PFSK-1 (cell line): ENCODE data around the gene EHBP1L1.

Experiments used
- FOXP2 ChIP-seq: optimal IDR thresholded peaks from 2 replicates; pipeline ENCODE3; 2011; ENCODE audit warnings: borderline replicate concordance, control low read depth, inconsistent platforms; ENCODE audit not compliant: insufficient read depth; ENCODE audit errors: extremely low read length, extremely low read depth
- POLR2AphosphoS5 ChIP-seq: IDR thresholded peaks from 2 replicates; pipeline ENCODE4 v1.6.1; 2012; ENCODE audit warnings: low read depth, mild to moderate bottlenecking, control low read depth, low read length, moderate library complexity
- SIN3A ChIP-seq: IDR thresholded peaks from 2 replicates; pipeline ENCODE4 v1.6.1; 2012; ENCODE audit warnings: mild to moderate bottlenecking, low read length, moderate library complexity, borderline replicate concordance; ENCODE audit not compliant: insufficient read depth
- TAF1 ChIP-seq: IDR thresholded peaks from 2 replicates; pipeline ENCODE4 v1.6.1; 2012; ENCODE audit warnings: low read length, control low read depth, borderline replicate concordance; ENCODE audit not compliant: insufficient read depth
- TF ChIP-seq, protein P1 (sequence below), 2 experiments: IDR thresholded peaks; 2 replicates each; pipeline versions ENCODE4 v1.6.1 to v1.8.0; 2011 to 2012; ENCODE audit warnings: low read depth in 2 of 2, low read length in 2 of 2, control low read depth in 1 of 2, inconsistent platforms in 1 of 2, mild to moderate bottlenecking in 1 of 2, moderate library complexity in 1 of 2; ENCODE audit not compliant: insufficient read depth in 1 of 2

EHBP1L1 gene

DNA sequence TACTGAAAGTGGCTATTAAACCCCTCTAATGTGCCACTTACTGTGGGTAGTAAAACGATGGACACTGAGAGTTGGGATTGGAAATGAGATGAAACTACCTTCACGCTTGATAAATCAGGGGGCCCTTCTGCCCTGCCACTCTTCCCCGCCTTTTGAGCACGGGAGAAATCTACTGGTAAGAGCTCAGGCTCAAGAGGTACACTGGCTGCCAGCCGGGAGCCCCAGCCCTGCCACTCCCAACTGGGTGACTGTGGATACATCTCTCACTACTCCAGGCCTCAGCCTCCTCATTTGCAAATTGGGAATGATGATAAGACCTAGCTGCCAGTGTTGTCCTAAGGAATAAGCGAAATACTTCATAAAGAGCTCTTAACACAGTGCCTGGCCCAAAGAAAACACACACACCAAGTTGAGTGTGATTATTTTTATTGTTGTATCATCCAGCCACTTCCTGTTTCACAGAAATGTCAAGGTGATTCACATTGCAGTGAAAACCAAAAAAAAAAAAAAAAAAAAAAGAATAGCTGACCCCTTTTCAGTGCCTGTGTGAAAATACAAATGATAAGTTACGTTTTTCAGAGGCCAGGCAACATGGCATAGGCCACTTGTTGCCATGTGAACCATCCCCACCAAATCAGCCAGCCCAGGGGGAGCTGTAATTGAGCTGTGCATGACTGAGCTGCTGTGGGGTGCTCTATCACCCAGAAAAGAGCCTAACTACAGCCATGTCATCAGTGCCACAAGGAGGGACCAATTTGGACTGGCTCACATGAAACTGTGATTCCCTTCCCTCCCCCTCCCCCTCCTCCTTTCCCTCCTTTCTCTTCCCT is 10.0 kb upstream of the EHBP1L1 start:
- TF ChIP-seq SIN3A, result no peak

DNA sequence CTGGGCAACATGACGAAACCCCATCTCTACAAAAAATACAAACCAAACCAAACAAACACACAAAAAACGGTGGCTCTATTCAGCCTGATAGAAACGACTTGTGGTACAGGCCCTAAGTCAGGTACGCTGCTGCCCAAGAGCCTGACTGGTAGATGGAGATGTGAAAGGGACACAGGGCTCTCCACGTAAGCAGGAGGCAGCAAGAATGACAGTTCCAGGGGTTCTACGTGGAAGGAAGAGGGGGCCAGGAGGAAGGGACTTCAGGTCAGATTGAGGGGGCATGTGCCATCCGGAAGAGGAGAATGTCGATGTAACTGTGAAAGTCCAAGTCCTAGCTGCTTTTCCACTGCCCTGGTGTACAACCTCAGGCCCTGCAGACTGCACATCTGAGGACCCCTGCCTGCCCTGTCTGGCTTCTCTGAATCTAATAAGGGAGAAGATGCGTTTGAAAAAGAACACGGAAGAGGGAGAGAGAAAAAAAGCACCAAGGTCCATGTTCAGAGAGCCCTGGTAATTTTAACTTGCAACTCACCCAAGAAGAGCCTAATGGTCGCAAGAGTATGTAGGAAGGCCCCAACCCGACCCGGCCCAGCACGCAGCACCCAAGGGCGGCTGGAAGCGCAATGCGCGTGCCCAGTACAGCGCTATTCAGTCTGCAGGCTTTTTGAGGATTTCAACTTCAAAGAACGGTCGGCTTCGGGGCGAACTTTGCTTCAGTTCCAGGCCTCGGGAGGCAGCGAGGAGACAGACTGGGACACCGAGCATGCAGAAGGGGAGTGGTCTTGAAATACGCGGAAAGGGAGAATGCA is 6.5 kb upstream of the EHBP1L1 start:
- no peak for TF ChIP-seq SIN3A
- TF ChIP-seq, protein P1, sequence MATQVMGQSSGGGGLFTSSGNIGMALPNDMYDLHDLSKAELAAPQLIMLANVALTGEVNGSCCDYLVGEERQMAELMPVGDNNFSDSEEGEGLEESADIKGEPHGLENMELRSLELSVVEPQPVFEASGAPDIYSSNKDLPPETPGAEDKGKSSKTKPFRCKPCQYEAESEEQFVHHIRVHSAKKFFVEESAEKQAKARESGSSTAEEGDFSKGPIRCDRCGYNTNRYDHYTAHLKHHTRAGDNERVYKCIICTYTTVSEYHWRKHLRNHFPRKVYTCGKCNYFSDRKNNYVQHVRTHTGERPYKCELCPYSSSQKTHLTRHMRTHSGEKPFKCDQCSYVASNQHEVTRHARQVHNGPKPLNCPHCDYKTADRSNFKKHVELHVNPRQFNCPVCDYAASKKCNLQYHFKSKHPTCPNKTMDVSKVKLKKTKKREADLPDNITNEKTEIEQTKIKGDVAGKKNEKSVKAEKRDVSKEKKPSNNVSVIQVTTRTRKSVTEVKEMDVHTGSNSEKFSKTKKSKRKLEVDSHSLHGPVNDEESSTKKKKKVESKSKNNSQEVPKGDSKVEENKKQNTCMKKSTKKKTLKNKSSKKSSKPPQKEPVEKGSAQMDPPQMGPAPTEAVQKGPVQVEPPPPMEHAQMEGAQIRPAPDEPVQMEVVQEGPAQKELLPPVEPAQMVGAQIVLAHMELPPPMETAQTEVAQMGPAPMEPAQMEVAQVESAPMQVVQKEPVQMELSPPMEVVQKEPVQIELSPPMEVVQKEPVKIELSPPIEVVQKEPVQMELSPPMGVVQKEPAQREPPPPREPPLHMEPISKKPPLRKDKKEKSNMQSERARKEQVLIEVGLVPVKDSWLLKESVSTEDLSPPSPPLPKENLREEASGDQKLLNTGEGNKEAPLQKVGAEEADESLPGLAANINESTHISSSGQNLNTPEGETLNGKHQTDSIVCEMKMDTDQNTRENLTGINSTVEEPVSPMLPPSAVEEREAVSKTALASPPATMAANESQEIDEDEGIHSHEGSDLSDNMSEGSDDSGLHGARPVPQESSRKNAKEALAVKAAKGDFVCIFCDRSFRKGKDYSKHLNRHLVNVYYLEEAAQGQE (IDR thresholded peaks at IDR 0.05; ENCODE audit: insufficient read depth in 1 of 2, low read depth in 2 of 2, low read length in 2 of 2), result no peak
- TF ChIP-seq POLR2AphosphoS5, result no peak
- no peak for TF ChIP-seq FOXP2
- no peak for TF ChIP-seq TAF1

DNA sequence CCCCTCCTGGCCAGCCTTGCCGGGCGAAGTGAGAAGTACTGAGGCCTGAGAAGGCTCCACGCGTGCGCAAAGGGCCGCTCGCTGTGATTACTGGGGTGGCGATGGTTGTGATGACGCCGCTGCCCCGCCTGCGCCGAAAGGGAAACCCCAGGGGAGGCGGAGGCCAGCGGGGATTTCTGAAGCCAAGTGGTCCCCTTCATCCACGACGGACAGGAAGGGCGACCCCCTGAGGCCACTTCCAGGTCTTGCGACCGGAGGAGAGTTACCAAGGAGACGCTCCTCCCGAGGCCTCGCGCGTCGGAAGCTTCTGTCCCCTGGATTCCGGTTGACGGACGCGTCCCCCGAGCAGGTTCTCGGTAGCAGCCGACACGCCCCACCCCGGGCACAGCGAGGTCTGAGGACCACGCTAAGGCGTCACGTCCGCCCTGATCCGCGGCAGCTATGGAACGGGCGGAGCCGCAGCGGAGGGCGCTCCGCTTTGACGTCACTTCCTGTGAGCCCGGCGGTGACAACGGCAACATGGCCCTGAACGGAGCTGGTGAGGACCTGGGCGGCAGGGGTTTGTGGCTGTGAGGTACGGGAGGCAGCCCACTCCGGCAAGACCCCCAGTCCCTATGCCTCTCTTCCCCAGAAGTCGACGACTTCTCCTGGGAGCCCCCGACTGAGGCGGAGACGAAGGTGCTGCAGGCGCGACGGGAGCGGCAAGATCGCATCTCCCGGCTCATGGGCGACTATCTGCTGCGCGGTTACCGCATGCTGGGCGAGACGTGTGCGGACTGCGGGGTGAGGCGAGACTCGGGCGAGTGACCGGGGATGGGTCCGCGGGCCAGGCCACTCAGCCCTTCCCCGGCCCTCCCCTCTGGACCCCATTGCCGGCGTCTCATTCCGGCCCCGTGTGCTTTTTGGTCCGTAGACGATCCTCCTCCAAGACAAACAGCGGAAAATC is 5.6 kb upstream of the EHBP1L1 start, which contains the start of gene ZNRD2:
Gene ZNRD2, plus strand, starts transcription at position 505 of the 946 bp plus-strand sequence. Its CDS starts 15 bp downstream, at position 520.
- TF ChIP-seq TAF1, result peak; percentile 74; the same call in 1 of the 2 replicates
- TF ChIP-seq SIN3A, result peak; percentile 93; the same call in 1 of the 2 replicates
- TF ChIP-seq, protein P1 (IDR thresholded peaks at IDR 0.05; ENCODE audit: insufficient read depth in 1 of 2, low read depth in 2 of 2, low read length in 2 of 2), result 0 out of 4 replicates have a peak, but pooled peaks of 1 of the 2 experiments have one; percentile 38
- peak; percentile 75; the same call in 1 of the 2 replicates for TF ChIP-seq POLR2AphosphoS5
- no peak for TF ChIP-seq FOXP2

DNA sequence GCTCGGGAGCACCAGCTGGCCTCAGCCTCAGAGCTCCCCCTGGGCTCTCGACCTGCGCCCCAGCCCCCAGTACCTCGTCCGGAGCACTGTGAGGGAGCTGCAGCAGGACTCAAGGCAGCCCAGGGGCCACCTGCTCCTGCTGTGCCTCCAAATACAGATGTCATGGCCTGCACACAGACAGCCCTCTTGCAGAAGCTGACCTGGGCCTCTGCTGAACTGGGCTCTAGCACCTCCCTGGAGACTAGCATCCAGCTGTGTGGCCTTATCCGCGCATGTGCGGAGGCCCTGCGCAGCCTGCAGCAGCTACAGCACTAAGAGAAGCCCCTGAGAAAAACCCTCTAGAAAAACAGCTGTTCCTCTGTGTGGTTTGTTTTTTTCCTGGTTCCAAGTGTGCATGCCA is 4.4 kb upstream of the EHBP1L1 start:
- TF ChIP-seq, protein P1 (IDR thresholded peaks at IDR 0.05; ENCODE audit: insufficient read depth in 1 of 2, low read depth in 2 of 2, low read length in 2 of 2), result no peak
- no peak for TF ChIP-seq TAF1
- TF ChIP-seq FOXP2, result no peak
- no peak for TF ChIP-seq SIN3A
- no peak for TF ChIP-seq POLR2AphosphoS5

DNA sequence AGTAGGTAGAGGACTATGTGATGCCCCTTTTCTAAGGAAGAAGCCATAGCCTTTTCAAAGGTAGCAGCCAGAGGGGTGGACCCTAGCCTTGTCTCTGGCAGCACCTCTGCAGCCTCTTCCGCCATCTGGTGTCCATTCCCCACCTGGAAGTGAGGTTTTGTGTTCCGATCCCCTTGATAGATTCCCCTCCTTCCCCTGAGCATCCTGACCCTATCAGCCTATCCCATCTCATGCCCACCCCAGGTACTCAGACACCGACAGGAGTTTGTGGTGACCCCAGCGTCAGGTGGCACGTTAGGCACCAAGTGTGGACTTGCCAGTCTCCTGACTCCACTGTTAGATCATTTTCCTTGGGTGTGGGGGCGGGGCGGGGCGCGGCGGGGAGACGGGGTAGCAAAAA is 3.9 kb upstream of the EHBP1L1 start:
- TF ChIP-seq FOXP2 (no peak), SIN3A (0 out of 2 replicates have a peak, but pooled peaks have one; percentile 41), POLR2AphosphoS5 (no peak), TAF1 (no peak)
- TF ChIP-seq, protein P1 (IDR thresholded peaks at IDR 0.05; ENCODE audit: insufficient read depth in 1 of 2, low read depth in 2 of 2, low read length in 2 of 2), result no peak
